Measurements from ENCODE around the gene EPAS1. TPM values are rescaled to one million over a fixed set of nuclear protein-coding genes. Genes with fewer than 3 reads are reported as not detected.

Gene EPAS1
- total and polyA plus RNA-seq, 9 of the 15 experiments (the other 6 are each of a cell fraction or from before 2014, with no cell fraction given) = 0.25 to 11.2 (median 4.1) TPM

- peaks cover 0 to 8% of the 10 kb centered on the region in 2 experiments; a peak in 3 of 5 replicates for H3K4me1 ChIP-seq (replicated peaks in 1 of 2; ENCODE audit: control insufficient read depth in 2 of 2, insufficient read depth in 2 of 2, low read length in 2 of 2)
- peaks cover 11% of the 10 kb centered on the region for H4K20me1 ChIP-seq (replicated peaks; ENCODE audit: control insufficient read depth, insufficient read depth, low read length)
- ChIA-PET POLR2A (interaction anchor here (1.1 kb wide), 1 partner anchor 19 kb away, joined by 4 read pairs; no protein-coding TSS in a partner anchor), CTCF (ENCODE audit: low intra/inter-chr PET ratio) (no interaction called here)
- H3K27ac ChIP-seq (ENCODE audit: extremely low read depth, low read depth, low read length) = no peak overlapping the region
- WGBS (ENCODE audit: insufficient coverage, low coverage, missing lambda C conversion rate) = 58% methylated on average over 4 of the region's 4 CpGs
- H3K9ac ChIP-seq (ENCODE audit: insufficient read depth in 1 of 2, low read depth in 2 of 2, low read length in 2 of 2) = no peak overlapping the region
- FAIRE-seq (no peak), ATAC-seq (no peak), DNase-seq (ENCODE audit: extremely low read depth in 1 of 4, low spot score in 3 of 4) (no peak)
- no TSS peak for BruUV-seq (replicated peaks)
- no peaks in the 10 kb centered on the region for H3K9me1 ChIP-seq (ENCODE audit: control insufficient read depth, insufficient read depth, low read length)
- intact Hi-C loops (cut with micrococcal nuclease) (no loop called here), in situ Hi-C loops (cut with MboI) (no loop called here)
- H3K27me3 ChIP-seq (ENCODE audit: control insufficient read depth in 2 of 2, insufficient read depth in 2 of 2, low read length in 2 of 2) = no peaks in the 10 kb centered on the region
- H3K4me2 ChIP-seq (ENCODE audit: insufficient read depth, low read length) = no peak overlapping the region
- TF ChIP-seq, protein P1, sequence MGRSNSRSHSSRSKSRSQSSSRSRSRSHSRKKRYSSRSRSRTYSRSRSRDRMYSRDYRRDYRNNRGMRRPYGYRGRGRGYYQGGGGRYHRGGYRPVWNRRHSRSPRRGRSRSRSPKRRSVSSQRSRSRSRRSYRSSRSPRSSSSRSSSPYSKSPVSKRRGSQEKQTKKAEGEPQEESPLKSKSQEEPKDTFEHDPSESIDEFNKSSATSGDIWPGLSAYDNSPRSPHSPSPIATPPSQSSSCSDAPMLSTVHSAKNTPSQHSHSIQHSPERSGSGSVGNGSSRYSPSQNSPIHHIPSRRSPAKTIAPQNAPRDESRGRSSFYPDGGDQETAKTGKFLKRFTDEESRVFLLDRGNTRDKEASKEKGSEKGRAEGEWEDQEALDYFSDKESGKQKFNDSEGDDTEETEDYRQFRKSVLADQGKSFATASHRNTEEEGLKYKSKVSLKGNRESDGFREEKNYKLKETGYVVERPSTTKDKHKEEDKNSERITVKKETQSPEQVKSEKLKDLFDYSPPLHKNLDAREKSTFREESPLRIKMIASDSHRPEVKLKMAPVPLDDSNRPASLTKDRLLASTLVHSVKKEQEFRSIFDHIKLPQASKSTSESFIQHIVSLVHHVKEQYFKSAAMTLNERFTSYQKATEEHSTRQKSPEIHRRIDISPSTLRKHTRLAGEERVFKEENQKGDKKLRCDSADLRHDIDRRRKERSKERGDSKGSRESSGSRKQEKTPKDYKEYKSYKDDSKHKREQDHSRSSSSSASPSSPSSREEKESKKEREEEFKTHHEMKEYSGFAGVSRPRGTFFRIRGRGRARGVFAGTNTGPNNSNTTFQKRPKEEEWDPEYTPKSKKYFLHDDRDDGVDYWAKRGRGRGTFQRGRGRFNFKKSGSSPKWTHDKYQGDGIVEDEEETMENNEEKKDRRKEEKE (IDR thresholded peaks at IDR 0.05; ENCODE audit: borderline replicate concordance in 1 of 2, control insufficient read depth in 1 of 2, low read depth in 2 of 2, low read length in 1 of 2) = no peak
- TF ChIP-seq ZNF274 (IDR thresholded peaks at IDR 0.05; ENCODE audit: borderline replicate concordance, low read depth, low read length) = no peak
- H3K79me2 ChIP-seq (ENCODE audit: control insufficient read depth, insufficient read depth, low read length) = peaks cover 33% of the 10 kb centered on the region; the same call in 1 of the 3 replicates
- no peak overlapping the region for H2AFZ ChIP-seq (ENCODE audit: low read depth, low read length)
- peaks cover 28% of the 10 kb centered on the region; the same call in 2 of the 3 replicates for H3K36me3 ChIP-seq (ENCODE audit: control insufficient read depth, insufficient read depth, low read length)
- H3K9me3 ChIP-seq (replicated peaks; ENCODE audit: control insufficient read depth, insufficient read depth, low read depth, low read length) = no peaks in the 10 kb centered on the region
- H3K4me3 ChIP-seq = no peak overlapping the region
Measured at GRCh38 chr2:46409756-46410155, 112.5 kb downstream of the EPAS1 start.
